ENCODE results near the gene ZCCHC24. TPM values are rescaled to one million over a fixed set of nuclear protein-coding genes. Genes with fewer than 3 reads are reported as not detected.

The ZCCHC24 gene
- total RNA-seq, 1 donor from 2014 or later: 31.8 TPM

DNA sequence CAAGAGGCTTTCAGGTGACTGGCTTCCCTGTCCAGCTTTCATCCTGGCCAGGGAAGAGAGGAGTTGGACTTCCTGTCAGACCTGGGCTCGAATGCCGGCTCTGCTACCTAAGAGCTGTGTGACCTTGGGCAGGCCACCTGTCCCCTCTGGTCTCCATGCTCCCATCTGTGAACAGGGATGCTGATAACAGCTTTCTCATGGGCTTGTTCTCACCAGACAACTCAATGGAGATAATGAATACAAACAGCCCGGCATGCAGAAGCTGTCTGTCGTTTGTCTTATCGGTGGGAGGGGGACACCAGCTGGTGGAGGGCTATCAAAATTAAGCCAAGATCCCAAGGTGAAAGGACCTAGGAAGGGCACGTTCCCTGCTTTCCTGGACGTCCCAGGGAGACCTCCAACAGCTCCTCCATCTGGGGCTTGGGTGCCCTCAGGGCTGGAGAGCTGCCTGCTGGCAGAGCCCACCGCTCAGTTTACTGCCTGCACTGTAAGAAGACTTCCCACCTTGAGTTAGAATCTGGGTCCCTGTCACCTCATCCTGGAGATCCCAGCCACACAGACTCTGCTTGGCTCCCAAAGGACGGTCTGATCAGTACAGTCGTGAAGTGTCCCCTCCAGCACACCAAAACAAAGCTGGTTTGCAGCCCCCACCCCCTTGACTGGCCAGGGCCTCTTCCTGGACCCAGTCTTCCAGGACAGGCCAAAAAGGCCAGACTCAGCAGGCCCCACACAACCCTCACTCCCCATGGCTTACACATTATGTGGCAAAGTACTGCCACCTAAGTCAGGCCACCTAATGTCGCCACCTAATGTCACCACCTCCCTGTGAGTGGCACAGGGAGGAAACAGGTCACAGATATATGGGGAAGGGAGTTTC is 57.2 kb downstream of the ZCCHC24 start:
- no peaks in the 10 kb centered on the region for H3K9me3 Mint-ChIP-seq
- no peak overlapping the region for H3K27ac Mint-ChIP-seq
- no peak overlapping the region for H3K4me3 Mint-ChIP-seq
- TF ChIP-seq, protein P1, sequence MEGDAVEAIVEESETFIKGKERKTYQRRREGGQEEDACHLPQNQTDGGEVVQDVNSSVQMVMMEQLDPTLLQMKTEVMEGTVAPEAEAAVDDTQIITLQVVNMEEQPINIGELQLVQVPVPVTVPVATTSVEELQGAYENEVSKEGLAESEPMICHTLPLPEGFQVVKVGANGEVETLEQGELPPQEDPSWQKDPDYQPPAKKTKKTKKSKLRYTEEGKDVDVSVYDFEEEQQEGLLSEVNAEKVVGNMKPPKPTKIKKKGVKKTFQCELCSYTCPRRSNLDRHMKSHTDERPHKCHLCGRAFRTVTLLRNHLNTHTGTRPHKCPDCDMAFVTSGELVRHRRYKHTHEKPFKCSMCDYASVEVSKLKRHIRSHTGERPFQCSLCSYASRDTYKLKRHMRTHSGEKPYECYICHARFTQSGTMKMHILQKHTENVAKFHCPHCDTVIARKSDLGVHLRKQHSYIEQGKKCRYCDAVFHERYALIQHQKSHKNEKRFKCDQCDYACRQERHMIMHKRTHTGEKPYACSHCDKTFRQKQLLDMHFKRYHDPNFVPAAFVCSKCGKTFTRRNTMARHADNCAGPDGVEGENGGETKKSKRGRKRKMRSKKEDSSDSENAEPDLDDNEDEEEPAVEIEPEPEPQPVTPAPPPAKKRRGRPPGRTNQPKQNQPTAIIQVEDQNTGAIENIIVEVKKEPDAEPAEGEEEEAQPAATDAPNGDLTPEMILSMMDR (IDR thresholded peaks at IDR 0.05; ENCODE audit: unreplicated experiment): no peak
- no peaks in the 10 kb centered on the region for H3K4me1 Mint-ChIP-seq
- H3K36me3 Mint-ChIP-seq: no peaks in the 10 kb centered on the region
- no peak for DNase-seq (ENCODE audit: low spot score in 2 of 2, unreplicated experiment in 2 of 2)
- H3K27me3 Mint-ChIP-seq (ENCODE audit: low read depth): no peaks in the 10 kb centered on the region

DNA sequence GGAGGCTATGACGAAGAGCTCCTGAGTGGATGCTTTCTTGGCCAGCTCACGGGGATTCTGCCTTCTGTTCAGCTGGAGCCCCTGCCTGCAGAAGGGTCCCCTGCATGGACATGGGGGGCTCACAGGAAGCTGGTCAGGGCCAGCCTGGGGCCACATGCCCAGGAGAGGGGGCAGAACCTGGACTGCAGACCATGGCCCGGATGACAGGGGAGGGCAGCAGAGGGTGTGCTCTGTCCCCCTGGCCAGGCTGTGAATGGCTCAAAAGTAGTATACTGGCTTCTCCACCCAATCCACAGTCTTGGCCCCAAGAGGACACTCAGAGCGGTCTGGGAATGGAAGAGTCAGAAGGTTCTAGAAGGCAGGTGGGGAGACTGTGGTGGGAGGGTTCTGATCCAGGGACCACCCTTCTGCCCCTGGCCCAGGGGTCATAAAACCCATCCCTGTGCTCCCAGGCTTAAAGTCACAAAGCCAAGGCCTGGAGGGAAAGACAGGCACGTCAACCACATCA is 57.9 kb downstream of the ZCCHC24 start:
- no peaks in the 10 kb centered on the region for H3K27me3 Mint-ChIP-seq (ENCODE audit: low read depth)
- H3K4me1 Mint-ChIP-seq: no peaks in the 10 kb centered on the region
- no peak for DNase-seq (ENCODE audit: low spot score in 2 of 2, unreplicated experiment in 2 of 2)
- H3K36me3 Mint-ChIP-seq: no peaks in the 10 kb centered on the region
- H3K9me3 Mint-ChIP-seq: no peaks in the 10 kb centered on the region
- H3K27ac Mint-ChIP-seq: no peak overlapping the region
- H3K4me3 Mint-ChIP-seq: no peak overlapping the region
- TF ChIP-seq, protein P1 (IDR thresholded peaks at IDR 0.05; ENCODE audit: unreplicated experiment): no peak

DNA sequence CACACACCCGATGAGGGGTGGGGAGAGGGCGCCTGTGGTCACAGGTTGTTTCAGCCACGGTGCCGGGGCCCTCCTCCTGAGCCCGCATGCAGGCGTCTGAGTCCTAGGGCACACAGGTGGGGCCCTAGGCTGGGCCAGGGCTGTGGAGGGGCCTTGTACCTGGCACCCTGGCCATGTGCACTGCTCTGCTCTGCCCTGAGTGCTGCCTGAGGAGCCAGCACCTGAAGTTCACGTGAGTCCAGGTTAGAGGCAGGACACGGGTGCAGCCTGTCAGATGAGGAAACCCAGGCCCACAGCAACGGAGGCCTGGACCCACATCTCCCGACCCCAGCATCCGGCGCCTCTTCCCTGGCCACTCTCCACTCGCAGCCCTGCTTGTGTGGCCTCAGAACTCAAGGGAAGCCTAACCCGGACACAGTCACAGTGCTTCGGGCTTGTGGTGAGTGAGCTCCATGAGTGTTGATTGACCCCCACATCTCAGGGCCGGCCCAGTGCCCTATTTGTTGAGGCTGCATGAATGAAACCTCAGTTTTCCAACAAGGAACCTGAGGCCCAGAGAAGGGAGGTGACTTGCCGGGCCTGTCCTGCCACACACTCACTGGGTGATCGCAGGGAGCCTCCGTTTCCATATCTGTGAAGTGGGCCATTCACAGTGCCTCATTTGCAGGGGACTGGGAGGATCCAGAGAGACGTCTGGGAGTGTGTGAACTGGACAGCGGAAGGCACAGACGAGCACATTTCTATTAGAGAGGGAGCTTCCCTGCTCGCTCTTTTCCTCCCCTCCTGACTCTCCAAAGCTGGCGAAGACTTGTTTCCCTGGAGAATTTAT is 58.6 kb downstream of the ZCCHC24 start:
- Mint-ChIP-seq H3K4me1 (peaks cover 6% of the 10 kb centered on the region), H3K36me3 (no peaks in the 10 kb centered on the region), H3K27me3 (ENCODE audit: low read depth) (no peaks in the 10 kb centered on the region), H3K4me3 (no peak overlapping the region), H3K9me3 (no peaks in the 10 kb centered on the region), H3K27ac (no peak overlapping the region)
- peak; percentile 13 to 37 for DNase-seq (ENCODE audit: low spot score in 2 of 2, unreplicated experiment in 2 of 2)
- TF ChIP-seq, protein P1 (IDR thresholded peaks at IDR 0.05; ENCODE audit: unreplicated experiment): no peak

DNA sequence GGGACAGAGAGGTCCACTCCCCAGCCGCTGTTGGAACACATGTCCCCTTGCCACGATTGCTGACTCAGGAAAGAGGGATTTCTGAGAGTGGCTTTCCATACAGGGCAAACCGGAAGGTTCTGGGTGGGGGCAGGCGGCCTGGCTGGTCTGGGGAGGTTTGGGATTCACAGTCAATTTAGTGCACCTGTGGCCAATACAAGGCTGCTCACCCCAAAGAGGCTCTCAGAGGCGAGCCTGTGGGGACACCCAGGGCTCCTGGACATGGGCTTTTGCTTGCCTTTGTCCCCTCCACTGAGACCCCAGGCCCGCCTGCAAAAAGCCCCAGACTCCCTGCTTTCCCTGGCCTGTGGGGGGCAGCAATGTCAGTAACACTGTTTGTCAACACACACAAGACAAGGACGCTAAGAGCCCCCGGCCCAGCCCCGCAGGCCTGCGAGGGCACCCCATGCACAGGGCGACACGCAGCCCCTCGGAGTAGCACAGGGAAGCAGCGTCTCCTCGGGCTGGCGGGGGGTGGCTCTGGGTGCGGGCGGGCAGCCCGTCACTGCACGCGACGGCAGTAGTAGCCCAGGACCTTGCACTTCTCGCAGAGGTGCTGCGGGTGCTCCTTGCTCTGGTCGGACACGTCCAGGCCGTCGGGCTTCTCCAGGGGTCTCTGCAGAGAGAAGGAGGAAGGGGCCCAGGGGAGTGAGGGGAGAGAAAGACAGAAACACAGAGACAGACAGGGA is 59.5 kb downstream of the ZCCHC24 start:
- H3K9me3 Mint-ChIP-seq: no peaks in the 10 kb centered on the region
- H3K36me3 Mint-ChIP-seq: no peaks in the 10 kb centered on the region
- DNase-seq (ENCODE audit: low spot score in 2 of 2, unreplicated experiment in 2 of 2): peak; percentile 13 to 37
- no peak overlapping the region for H3K4me3 Mint-ChIP-seq
- H3K4me1 Mint-ChIP-seq: peaks cover 10% of the 10 kb centered on the region
- TF ChIP-seq, protein P1 (IDR thresholded peaks at IDR 0.05; ENCODE audit: unreplicated experiment): no peak
- H3K27me3 Mint-ChIP-seq (ENCODE audit: low read depth): no peaks in the 10 kb centered on the region
- H3K27ac Mint-ChIP-seq: no peak overlapping the region

DNA sequence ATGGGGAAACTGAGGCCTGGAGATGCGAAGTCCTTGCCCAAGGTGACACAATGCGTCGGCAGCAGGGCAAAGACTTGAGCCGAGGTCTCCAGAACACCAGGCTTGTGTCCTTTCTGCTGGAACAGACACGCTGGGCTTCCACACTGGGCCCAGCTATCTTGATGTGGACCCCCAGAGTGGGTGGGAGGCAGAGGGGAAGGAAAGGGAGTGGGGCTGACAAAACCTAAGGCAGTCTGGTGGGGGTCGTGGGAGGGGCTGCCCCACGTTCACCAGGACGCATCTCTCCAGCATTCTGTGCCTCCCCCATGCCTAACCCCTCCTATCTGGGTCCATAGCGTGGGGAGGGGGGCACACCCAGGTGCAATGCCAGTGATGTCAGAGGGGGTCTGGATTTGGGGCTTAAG is 60.0 kb downstream of the ZCCHC24 start:
- TF ChIP-seq, protein P1 (IDR thresholded peaks at IDR 0.05; ENCODE audit: unreplicated experiment): no peak
- no peaks in the 10 kb centered on the region for H3K9me3 Mint-ChIP-seq
- H3K27ac Mint-ChIP-seq: no peak overlapping the region
- peaks cover 10% of the 10 kb centered on the region for H3K4me1 Mint-ChIP-seq
- no peaks in the 10 kb centered on the region for H3K27me3 Mint-ChIP-seq (ENCODE audit: low read depth)
- H3K4me3 Mint-ChIP-seq: no peak overlapping the region
- no peaks in the 10 kb centered on the region for H3K36me3 Mint-ChIP-seq
- no peak for DNase-seq (ENCODE audit: low spot score in 2 of 2, unreplicated experiment in 2 of 2)
